Measurements from ENCODE around the gene STXBP3.

STXBP3 gene

GRCh38 chr1:108841703-108842102 lies 95.2 kb downstream of the STXBP3 start:
- TF ChIP-seq, protein P1, sequence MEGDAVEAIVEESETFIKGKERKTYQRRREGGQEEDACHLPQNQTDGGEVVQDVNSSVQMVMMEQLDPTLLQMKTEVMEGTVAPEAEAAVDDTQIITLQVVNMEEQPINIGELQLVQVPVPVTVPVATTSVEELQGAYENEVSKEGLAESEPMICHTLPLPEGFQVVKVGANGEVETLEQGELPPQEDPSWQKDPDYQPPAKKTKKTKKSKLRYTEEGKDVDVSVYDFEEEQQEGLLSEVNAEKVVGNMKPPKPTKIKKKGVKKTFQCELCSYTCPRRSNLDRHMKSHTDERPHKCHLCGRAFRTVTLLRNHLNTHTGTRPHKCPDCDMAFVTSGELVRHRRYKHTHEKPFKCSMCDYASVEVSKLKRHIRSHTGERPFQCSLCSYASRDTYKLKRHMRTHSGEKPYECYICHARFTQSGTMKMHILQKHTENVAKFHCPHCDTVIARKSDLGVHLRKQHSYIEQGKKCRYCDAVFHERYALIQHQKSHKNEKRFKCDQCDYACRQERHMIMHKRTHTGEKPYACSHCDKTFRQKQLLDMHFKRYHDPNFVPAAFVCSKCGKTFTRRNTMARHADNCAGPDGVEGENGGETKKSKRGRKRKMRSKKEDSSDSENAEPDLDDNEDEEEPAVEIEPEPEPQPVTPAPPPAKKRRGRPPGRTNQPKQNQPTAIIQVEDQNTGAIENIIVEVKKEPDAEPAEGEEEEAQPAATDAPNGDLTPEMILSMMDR (IDR thresholded peaks at IDR 0.05; ENCODE audit: insufficient read depth, low read depth, low read length, missing control alignments), result no peak
- DNase-seq (ENCODE audit: low read depth), result no peak
- H3K4me3 ChIP-seq (ENCODE audit: low read depth, low read length), result no peak overlapping the region

GRCh38 chr1:108842525-108843181 lies 96.2 kb downstream of the STXBP3 start:
- TF ChIP-seq, protein P1 (IDR thresholded peaks at IDR 0.05; ENCODE audit: insufficient read depth, low read depth, low read length, missing control alignments), result no peak
- no peak for DNase-seq (ENCODE audit: low read depth)
- no peak overlapping the region for H3K4me3 ChIP-seq (ENCODE audit: low read depth, low read length)

DNA sequence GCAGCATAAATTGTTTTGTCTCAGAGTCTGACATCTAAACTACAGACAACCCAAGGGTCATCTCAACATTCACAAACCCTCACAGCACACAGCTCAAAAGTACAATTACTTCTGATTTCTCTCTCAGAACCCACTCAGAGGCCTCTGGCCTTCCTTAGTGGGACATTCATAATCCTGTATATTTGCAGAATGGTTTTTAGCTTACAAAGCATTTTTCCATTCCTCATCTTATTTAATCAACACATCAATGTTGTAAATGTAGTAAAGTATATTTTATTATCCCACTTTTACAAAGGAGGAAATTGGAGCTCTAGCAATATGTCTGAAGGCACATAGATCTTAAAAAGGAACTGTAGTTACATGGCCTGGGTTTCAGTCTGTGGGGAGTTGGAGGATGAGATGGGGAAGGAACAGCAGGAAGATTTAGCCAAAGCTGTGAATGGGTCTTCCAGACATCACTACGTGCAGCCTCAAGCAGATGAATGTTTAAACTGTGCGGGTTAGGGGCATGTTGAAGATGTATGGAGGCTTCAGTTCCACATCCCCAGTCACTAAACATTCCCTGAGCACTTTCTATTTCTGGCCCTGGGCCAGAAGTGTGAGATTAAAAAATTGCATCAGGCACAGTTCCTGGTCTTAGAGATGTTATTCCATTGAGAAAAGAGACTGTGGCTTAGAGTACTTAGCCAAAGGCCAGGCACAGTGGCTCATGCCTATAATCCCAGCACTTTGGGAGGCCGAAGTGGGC lies 97.1 kb downstream of the STXBP3 start:
- TF ChIP-seq, protein P1 (IDR thresholded peaks at IDR 0.05; ENCODE audit: insufficient read depth, low read depth, low read length, missing control alignments), result no peak
- DNase-seq (ENCODE audit: low read depth), result no peak
- H3K4me3 ChIP-seq (ENCODE audit: low read depth, low read length), result no peak overlapping the region

DNA sequence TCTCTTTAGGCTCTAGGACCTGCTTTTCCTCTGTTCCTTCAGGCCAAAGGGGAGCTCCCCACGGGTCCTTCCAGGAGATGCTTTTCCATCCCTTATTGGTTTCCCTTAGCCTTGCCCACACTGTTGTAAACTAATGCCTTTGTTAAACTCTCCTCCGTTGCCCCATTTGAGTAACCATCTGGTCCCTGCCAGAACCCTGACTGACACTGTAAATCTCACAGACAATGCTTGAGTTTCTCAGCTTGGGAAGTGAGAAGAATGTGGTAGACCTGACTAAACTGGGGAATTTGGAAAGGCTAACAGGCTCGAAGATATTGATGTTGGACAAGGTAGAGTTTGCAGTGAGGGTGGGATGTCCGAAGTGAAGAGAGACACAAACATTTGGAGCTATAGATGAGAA lies 99.0 kb downstream of the STXBP3 start:
- H3K4me3 ChIP-seq (ENCODE audit: low read depth, low read length), result no peak overlapping the region
- TF ChIP-seq, protein P1 (IDR thresholded peaks at IDR 0.05; ENCODE audit: insufficient read depth, low read depth, low read length, missing control alignments), result no peak
- no peak for DNase-seq (ENCODE audit: low read depth)

DNA sequence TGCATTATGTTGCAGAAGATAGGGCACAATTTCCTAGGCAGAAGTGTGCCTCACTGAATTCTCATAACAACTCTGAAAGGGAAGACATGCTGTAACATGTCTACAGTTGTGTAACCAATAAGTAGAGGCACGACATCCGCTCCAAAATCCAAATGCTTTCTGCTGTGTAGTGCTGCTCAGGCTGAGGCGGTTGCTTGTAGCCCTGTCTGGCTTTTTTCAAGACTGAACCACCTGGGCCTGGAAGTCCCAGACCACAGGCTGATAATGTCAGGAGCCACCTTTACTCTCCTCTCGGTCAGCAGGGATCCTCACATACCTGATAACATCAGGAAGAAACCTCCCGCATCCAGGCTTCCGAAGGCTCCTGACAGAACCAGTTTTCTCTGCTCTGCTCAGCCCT lies 99.5 kb downstream of the STXBP3 start:
- no peak overlapping the region for H3K4me3 ChIP-seq (ENCODE audit: low read depth, low read length)
- TF ChIP-seq, protein P1 (IDR thresholded peaks at IDR 0.05; ENCODE audit: insufficient read depth, low read depth, low read length, missing control alignments), result no peak
- no peak for DNase-seq (ENCODE audit: low read depth)

GRCh38 chr1:108847494-108847893 lies 101.0 kb downstream of the STXBP3 start:
- no peak for DNase-seq (ENCODE audit: low read depth)
- no peak overlapping the region for H3K4me3 ChIP-seq (ENCODE audit: low read depth, low read length)
- TF ChIP-seq, protein P1 (IDR thresholded peaks at IDR 0.05; ENCODE audit: insufficient read depth, low read depth, low read length, missing control alignments), result no peak
